Right lung (tissue), 5 donors: ENCODE data around the gene ARHGAP15. TPM values are rescaled to one million over a fixed set of nuclear protein-coding genes. Genes with fewer than 3 reads are reported as not detected.

Experiments
- DNase-seq, 2 donors: peaks; one replicate each; pipeline ENCODE4 v3.0.0-alpha.2; 2013
- polyA plus RNA-seq, 5 donors: library from polyadenylated mRNA; unstranded; fragments of 120-200 nt; gene quantifications; one replicate each; pipeline versions ENCODE4 v1.2.1 to v1.2.3, GENCODE V29; 2013; ENCODE audit warnings: inconsistent platforms in 1 of 5, low replicate concordance in 1 of 5; ENCODE audit not compliant: insufficient read length in 5 of 5, insufficient read depth in 1 of 5

Gene ARHGAP15
- polyA plus RNA-seq, 5 donors: 27.6 to 49.7 (median 35.1) TPM

- DNase-seq: no peak
Measured at GRCh38 chr2:143165291-143165690, 36.1 kb downstream of the ARHGAP15 start.

- no peak for DNase-seq
Measured at GRCh38 chr2:143169105-143169504, 39.9 kb downstream of the ARHGAP15 start.

- DNase-seq: no peak
Measured at GRCh38 chr2:143171817-143172216, 42.6 kb downstream of the ARHGAP15 start.

- DNase-seq: no peak
Measured at GRCh38 chr2:143175438-143175837, 46.2 kb downstream of the ARHGAP15 start.

- DNase-seq: no peak
Measured at GRCh38 chr2:143176606-143177005, 47.4 kb downstream of the ARHGAP15 start.

- peak; percentile 47 to 54 for DNase-seq
Measured at GRCh38 chr2:143177096-143177786, 48.0 kb downstream of the ARHGAP15 start.

- DNase-seq: no peak
Measured at GRCh38 chr2:143181494-143181893, 52.3 kb downstream of the ARHGAP15 start.

GRCh38 chr2:143182649-143183048, 53.4 kb downstream of the ARHGAP15 start:
- DNase-seq: no peak

GRCh38 chr2:143183804-143184463, 54.7 kb downstream of the ARHGAP15 start:
- no peak for DNase-seq

- DNase-seq: peak; percentile 8 to 15
Measured at GRCh38 chr2:143186876-143187275, 57.7 kb downstream of the ARHGAP15 start.

GRCh38 chr2:143190431-143190830, 61.2 kb downstream of the ARHGAP15 start:
- no peak for DNase-seq

GRCh38 chr2:143192106-143192505, 62.9 kb downstream of the ARHGAP15 start:
- DNase-seq: no peak

GRCh38 chr2:143192716-143193115, 63.5 kb downstream of the ARHGAP15 start:
- no peak for DNase-seq

GRCh38 chr2:143193121-143193520, 63.9 kb downstream of the ARHGAP15 start:
- no peak for DNase-seq

- no peak for DNase-seq
Measured at GRCh38 chr2:143195511-143195910, 66.3 kb downstream of the ARHGAP15 start.

GRCh38 chr2:143204062-143204461, 74.8 kb downstream of the ARHGAP15 start:
- DNase-seq: no peak

GRCh38 chr2:143205106-143205764, 76.0 kb downstream of the ARHGAP15 start:
- no peak for DNase-seq

- no peak for DNase-seq
Measured at GRCh38 chr2:143209570-143210445, 80.6 kb downstream of the ARHGAP15 start.

GRCh38 chr2:143210446-143210819, 81.2 kb downstream of the ARHGAP15 start:
- no peak for DNase-seq

GRCh38 chr2:143217512-143218115, 88.4 kb downstream of the ARHGAP15 start:
- DNase-seq: no peak

- DNase-seq: no peak
Measured at GRCh38 chr2:143218621-143219020, 89.4 kb downstream of the ARHGAP15 start.

GRCh38 chr2:143219266-143219665, 90.0 kb downstream of the ARHGAP15 start:
- no peak for DNase-seq
